ENCODE results near the gene HYI. TPM values are rescaled to one million over a fixed set of nuclear protein-coding genes. Genes with fewer than 3 reads are reported as not detected.

The HYI gene
- total RNA-seq, 1 donor from 2014 or later = 47.8 TPM

- H3K36me3 Mint-ChIP-seq (ENCODE audit: low read depth, unreplicated experiment) = peaks cover 54% of the 10 kb centered on the region
- peaks cover 13% of the 10 kb centered on the region for H3K27me3 Mint-ChIP-seq (ENCODE audit: unreplicated experiment)
- DNase-seq (ENCODE audit: low spot score) = no peak
- no peaks in the 10 kb centered on the region for H3K4me1 Mint-ChIP-seq (ENCODE audit: unreplicated experiment)
- no peak overlapping the region for H3K4me3 Mint-ChIP-seq (ENCODE audit: unreplicated experiment)
- no peaks in the 10 kb centered on the region for H3K9me3 Mint-ChIP-seq (ENCODE audit: unreplicated experiment)
- H3K27ac Mint-ChIP-seq (ENCODE audit: unreplicated experiment) = no peak overlapping the region
- TF ChIP-seq CTCF (IDR thresholded peaks at IDR 0.05; ENCODE audit: unreplicated experiment) = no peak
Observed at GRCh38 chr1:43427941-43428340, 25.8 kb downstream of the HYI start.

GRCh38 chr1:43427524-43427923 lies 26.2 kb downstream of the HYI start:
- Mint-ChIP-seq H3K27ac (ENCODE audit: unreplicated experiment) (no peak overlapping the region), H3K27me3 (ENCODE audit: unreplicated experiment) (peaks cover 13% of the 10 kb centered on the region), H3K9me3 (ENCODE audit: unreplicated experiment) (no peaks in the 10 kb centered on the region), H3K4me3 (ENCODE audit: unreplicated experiment) (no peak overlapping the region), H3K36me3 (ENCODE audit: low read depth, unreplicated experiment) (peaks cover 54% of the 10 kb centered on the region), H3K4me1 (ENCODE audit: unreplicated experiment) (no peaks in the 10 kb centered on the region)
- DNase-seq (ENCODE audit: low spot score) = no peak
- no peak for TF ChIP-seq CTCF (IDR thresholded peaks at IDR 0.05; ENCODE audit: unreplicated experiment)

GRCh38 chr1:43426221-43426620 lies 27.5 kb downstream of the HYI start:
- TF ChIP-seq CTCF (IDR thresholded peaks at IDR 0.05; ENCODE audit: unreplicated experiment) = no peak
- Mint-ChIP-seq H3K4me3 (ENCODE audit: unreplicated experiment) (no peak overlapping the region), H3K36me3 (ENCODE audit: low read depth, unreplicated experiment) (peaks cover 53% of the 10 kb centered on the region), H3K27me3 (ENCODE audit: unreplicated experiment) (peaks cover 11% of the 10 kb centered on the region), H3K9me3 (ENCODE audit: unreplicated experiment) (no peaks in the 10 kb centered on the region), H3K27ac (ENCODE audit: unreplicated experiment) (no peak overlapping the region), H3K4me1 (ENCODE audit: unreplicated experiment) (no peaks in the 10 kb centered on the region)
- DNase-seq (ENCODE audit: low spot score) = no peak

- peaks cover 56% of the 10 kb centered on the region for H3K36me3 Mint-ChIP-seq (ENCODE audit: low read depth, unreplicated experiment)
- H3K9me3 Mint-ChIP-seq (ENCODE audit: unreplicated experiment) = no peaks in the 10 kb centered on the region
- peaks cover 11% of the 10 kb centered on the region for H3K27me3 Mint-ChIP-seq (ENCODE audit: unreplicated experiment)
- H3K4me3 Mint-ChIP-seq (ENCODE audit: unreplicated experiment) = no peak overlapping the region
- TF ChIP-seq CTCF (IDR thresholded peaks at IDR 0.05; ENCODE audit: unreplicated experiment) = no peak
- H3K4me1 Mint-ChIP-seq (ENCODE audit: unreplicated experiment) = no peaks in the 10 kb centered on the region
- no peak overlapping the region for H3K27ac Mint-ChIP-seq (ENCODE audit: unreplicated experiment)
- no peak for DNase-seq (ENCODE audit: low spot score)
Observed at GRCh38 chr1:43425045-43425444, 28.7 kb downstream of the HYI start.

- no peak for DNase-seq (ENCODE audit: low spot score)
- H3K36me3 Mint-ChIP-seq (ENCODE audit: low read depth, unreplicated experiment) = peaks cover 51% of the 10 kb centered on the region
- no peak for TF ChIP-seq CTCF (IDR thresholded peaks at IDR 0.05; ENCODE audit: unreplicated experiment)
- peaks cover 8% of the 10 kb centered on the region for H3K27me3 Mint-ChIP-seq (ENCODE audit: unreplicated experiment)
- H3K4me1 Mint-ChIP-seq (ENCODE audit: unreplicated experiment) = peaks cover 7% of the 10 kb centered on the region
- H3K27ac Mint-ChIP-seq (ENCODE audit: unreplicated experiment) = no peak overlapping the region
- peak overlapping the region; percentile 59 for H3K4me3 Mint-ChIP-seq (ENCODE audit: unreplicated experiment)
- no peaks in the 10 kb centered on the region for H3K9me3 Mint-ChIP-seq (ENCODE audit: unreplicated experiment)
Observed at GRCh38 chr1:43423672-43424550, 29.8 kb downstream of the HYI start.

Data from endothelial cell (in vitro differentiated cells).